Measurements from ENCODE around the gene CDK3.
"Not testable (repeated sequence)": the region's sequence is repeated elsewhere in the genome, so short reads cannot be mapped to it uniquely, and the experiment has no call there.

CDK3 gene

GRCh38 chr17:76038050-76038449, 37.4 kb downstream of the CDK3 start:
- DNase-seq (ENCODE audit: low read depth in 3 of 3), result no peak

- DNase-seq (ENCODE audit: low read depth in 3 of 3), result no peak
These were observed 38.5 kb downstream of the CDK3 start for GRCh38 chr17:76039121-76039520.

DNA sequence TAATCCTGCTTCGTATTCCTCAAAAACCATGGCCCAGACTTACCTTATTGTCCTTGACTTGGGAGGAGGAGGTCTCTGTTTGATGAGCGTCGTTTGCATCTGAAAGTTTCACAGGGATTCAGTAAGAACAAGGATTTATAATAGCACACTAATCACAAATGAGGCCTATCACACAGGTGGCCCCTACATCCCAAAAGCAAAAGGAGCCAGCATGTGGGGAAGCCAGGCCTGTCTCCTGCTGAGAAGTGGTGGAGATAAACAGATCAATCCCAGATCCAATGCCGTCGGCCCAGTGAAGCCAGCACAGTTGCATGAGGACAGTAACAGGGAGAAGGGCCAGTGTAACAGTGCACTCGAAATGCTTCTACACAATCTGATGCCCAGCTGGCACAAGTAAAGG, 39.7 kb downstream of the CDK3 start:
- no peak for DNase-seq (ENCODE audit: low read depth in 3 of 3)

GRCh38 chr17:76042868-76043267, 42.2 kb downstream of the CDK3 start:
- not testable (repeated sequence) for DNase-seq (ENCODE audit: low read depth in 3 of 3)

- DNase-seq (ENCODE audit: low read depth in 3 of 3), result not testable (repeated sequence)
These were observed 43.9 kb downstream of the CDK3 start for GRCh38 chr17:76044475-76045007.

DNA sequence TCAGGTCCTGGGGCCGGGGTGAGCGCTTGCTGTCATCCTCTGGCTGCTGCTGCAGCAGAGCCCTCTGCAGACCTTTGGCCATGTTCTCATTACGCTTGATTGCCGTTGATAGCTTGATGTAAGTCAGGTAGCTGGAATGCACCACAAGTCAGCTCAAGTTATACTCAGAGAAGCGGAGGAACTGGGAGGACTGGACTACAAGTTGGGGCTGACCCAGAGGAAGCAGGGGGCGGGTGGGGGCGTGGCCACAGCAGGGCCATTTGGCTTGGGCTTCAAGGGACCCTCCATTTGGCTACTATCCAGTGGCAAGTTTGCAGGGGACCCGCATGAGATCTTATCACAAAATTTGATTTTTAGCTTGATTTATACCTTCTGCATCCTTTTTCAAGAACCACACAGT, 45.4 kb downstream of the CDK3 start:
- DNase-seq (ENCODE audit: low read depth in 3 of 3), result no peak

- DNase-seq (ENCODE audit: low read depth in 3 of 3), result no peak
These were observed 47.5 kb downstream of the CDK3 start for GRCh38 chr17:76048025-76048605.

DNA sequence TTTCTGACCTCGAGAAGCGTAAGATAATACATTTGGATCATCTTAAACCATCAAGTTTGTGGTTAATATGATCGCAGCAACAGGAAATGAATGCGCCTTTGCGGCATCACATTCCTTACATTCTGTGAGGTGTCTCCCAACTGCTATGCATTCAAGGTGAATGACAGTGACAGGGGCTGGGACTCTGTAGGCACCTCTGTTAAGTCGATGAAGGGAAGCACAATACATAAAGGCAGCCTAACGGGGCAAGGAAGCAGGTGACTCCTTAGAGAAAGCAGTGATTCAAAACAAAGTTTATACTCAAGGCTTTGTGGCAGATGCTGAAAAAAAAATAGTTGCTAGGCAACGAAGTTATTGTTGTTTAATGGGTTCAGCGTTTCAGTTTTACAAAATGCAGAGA, 48.1 kb downstream of the CDK3 start:
- DNase-seq (ENCODE audit: low read depth in 3 of 3), result no peak

GRCh38 chr17:76049239-76049638, 48.6 kb downstream of the CDK3 start:
- no peak for DNase-seq (ENCODE audit: low read depth in 3 of 3)

- no peak for DNase-seq (ENCODE audit: low read depth in 3 of 3)
These were observed 49.3 kb downstream of the CDK3 start for GRCh38 chr17:76049836-76050537.

DNA sequence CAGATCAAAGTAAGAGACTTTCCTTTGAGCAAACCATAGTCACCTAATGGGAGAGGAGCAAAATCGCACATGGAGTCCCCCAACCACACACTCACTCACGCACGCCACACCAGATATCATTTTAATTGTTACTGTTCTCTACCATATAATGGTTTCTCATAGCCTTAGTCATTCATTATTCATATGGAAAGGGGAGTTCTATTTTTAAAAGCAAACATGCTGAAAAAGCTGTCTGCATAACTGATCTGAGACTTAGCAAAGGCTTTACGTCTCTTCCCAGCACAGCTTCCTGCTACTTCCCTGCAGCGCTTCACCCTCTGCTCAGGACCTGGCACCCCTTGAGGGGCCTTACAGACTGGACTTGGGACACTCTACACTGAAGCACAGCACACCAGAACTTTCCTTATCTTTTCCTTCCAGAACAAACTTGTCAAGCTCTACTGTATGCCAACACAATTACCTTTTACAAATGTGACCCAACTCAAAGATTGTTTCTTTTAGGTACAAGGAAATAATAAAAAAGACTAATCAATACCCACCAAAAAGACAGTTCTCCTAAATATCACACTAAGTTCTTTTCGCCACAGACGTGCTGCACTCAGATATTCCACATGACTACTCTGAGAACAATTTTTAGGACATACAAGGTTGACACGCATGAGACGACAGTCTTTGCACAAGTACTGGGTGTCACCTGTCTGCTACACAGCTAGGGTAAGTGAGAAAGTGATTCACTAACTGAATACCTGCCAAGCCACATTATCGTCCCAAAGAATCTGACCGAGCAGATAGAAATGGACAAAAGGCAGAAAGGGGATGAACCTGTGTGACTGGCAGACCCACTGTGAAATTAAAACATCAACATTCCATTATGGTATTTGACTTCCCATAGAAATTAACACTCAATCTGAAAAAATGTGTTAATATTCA, 50.1 kb downstream of the CDK3 start:
- DNase-seq (ENCODE audit: low read depth in 3 of 3), result no peak

DNA sequence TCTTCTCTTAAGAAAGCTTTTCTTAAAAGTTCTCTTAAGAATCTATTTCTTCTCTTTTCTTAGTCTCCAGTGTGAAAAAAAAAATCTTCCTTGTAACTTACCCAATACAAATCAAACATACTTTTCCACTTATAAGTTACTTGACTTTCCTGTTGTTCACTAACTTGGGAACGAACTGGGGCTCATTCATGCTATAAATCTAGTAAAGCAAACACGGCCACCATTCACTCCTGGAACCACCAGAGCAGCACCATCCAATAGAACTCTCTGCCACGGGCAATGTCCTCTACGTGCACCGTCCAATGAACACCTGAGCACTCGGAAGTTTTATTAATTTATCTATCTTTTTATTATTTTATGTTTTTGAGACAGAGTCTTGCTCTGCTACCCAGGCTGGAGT, 50.9 kb downstream of the CDK3 start:
- DNase-seq (ENCODE audit: low read depth in 3 of 3), result no peak

DNA sequence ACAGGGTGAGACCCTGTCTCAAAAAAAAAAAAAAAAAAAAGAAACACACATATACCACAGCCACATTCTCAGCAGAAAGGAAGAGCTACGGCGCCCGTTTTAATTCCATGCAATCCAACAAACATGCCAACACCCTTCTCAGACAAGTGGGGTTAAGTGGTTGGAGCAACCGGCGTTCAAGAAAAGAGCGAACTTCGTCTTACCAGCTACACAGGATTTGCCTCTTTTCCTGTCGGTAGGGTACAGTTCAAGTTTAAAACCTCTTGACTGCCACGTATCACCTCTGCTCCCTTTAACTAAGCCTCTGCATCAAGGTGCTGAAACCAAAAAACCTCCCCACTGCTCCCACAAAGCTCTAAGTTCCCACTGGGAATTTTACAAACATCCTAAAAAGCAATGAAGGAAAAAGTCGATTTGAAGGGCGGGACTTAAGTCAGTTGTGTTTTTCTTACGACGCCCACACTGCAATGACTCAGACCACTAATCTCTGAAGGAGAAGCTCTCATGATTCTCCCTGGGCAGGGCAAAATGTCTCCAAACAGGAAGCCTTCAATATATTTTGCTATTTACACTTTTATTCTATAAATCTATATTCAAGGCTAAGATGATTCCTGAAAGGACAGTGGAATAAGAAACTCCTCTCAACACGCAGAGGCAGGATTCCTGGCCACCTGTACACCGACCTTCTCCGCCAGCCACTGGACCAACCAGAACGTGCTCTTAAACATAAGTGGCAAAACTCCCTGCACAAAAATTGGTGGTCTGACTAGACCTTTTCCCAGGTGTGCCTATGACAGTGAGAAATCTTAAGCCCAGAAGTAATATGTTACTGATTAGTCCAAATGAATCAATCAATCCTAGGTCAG, 52.8 kb downstream of the CDK3 start:
- DNase-seq (ENCODE audit: low read depth in 3 of 3), result no peak

DNA sequence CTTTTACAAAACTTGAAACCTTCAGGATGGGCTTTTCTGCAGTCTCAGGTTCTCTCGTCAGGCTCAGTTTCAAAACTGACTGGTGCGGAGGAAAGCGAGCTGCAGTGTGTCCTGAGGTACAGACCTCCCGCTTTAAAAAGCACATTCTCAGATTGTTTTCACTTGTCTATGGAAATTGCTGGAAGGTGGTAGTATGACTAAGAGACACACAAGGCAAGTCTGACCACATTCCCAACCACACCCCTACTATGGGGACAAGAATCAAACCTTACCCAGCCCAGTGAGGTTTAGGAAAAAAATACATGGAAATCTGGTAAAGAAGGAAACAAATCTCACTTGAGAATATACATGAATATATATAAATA, 53.4 kb downstream of the CDK3 start:
- no peak for DNase-seq (ENCODE audit: low read depth in 3 of 3)
